Psoas muscle (tissue), 8 donors: ENCODE measurements around the gene ACTL8. TPM values are rescaled to one million over a fixed set of nuclear protein-coding genes. Genes with fewer than 3 reads are reported as not detected.

Source experiments
- ATAC-seq, 4 donors: fragments of 200-7000 bp; cut with Tn5 transposase; one replicate each; pipeline ENCODE4 v1.9.1; 2020; ENCODE audit warnings: moderate library complexity in 3 of 4, mild to moderate bottlenecking in 2 of 4
- DNase-seq, 2 donors: peaks; one replicate each; pipeline ENCODE4 v3.0.0-alpha.2; 2020
- H3K27ac ChIP-seq: fragments of 200-600 bp; one replicate; pipeline ENCODE4 v1.8.0; 2022
- H3K27me3 ChIP-seq, 3 donors: fragments of 200-600 bp in 1 of 3; one replicate each; pipeline versions ENCODE4 v1.6.1 to v1.8.0; 2013 to 2022; ENCODE audit warnings: low read length in 2 of 3, mild to moderate bottlenecking in 2 of 3, moderate library complexity in 1 of 3; ENCODE audit not compliant: insufficient read depth in 3 of 3
- H3K36me3 ChIP-seq, 2 donors: fragments of 200-600 bp in 1 of 2; one replicate each; pipeline versions ENCODE4 v1.6.1 to v1.8.0; 2013 to 2022; ENCODE audit warnings: low read depth in 1 of 2, mild to moderate bottlenecking in 1 of 2, moderate library complexity in 1 of 2; ENCODE audit not compliant: insufficient read depth in 1 of 2
- H3K4me1 ChIP-seq: fragments of 200-600 bp; one replicate; pipeline ENCODE4 v1.8.0; 2022
- H3K4me3 ChIP-seq: fragments of 200-600 bp; one replicate; pipeline ENCODE4 v1.8.0; 2022; ENCODE audit warnings: mild to moderate bottlenecking
- H3K9me3 ChIP-seq: fragments of 200-600 bp; one replicate; pipeline ENCODE4 v1.8.0; 2022
- WGBS, 3 donors: extraction: QIAGEN DNeasy Blood & Tissue Kit; methylation state at CpG; one replicate each; pipeline versions ENCODE4 v1.1.6 to v1.1.7; 2013; 5-methylcytosine and 5-hydroxymethylcytosine counted together
- intact Hi-C, 2 donors: fragments of 100-400 bp; cut with DNase I; formaldehyde crosslinking; loops; one replicate each; pipeline versions ENCODE4 v1.11.0 to v1.14.2; 2022
- polyA plus RNA-seq, 3 donors: library from polyadenylated mRNA; stranded (reverse); fragments of 200-250 nt; gene quantifications; one replicate each; pipeline ENCODE4 v1.2.3, GENCODE V29; 2013
- total RNA-seq, 4 donors: library from RNA; stranded (reverse); fragmentation: NEBNext Ultra II Directional in 2 of 4; extraction: Animal tissue kit (Norgen Biotek cat#: 25700) in 2 of 4; gene quantifications; one replicate each; pipeline versions ENCODE4 v1.2.1 to v1.2.4, GENCODE V29; 2021 to 2023
- TF ChIP-seq, protein P1 (sequence below): fragments of 200-600 bp; IDR thresholded peaks from one replicate; pipeline ENCODE4 v1.8.0; 2022; ENCODE audit warnings: antibody characterized with exemption
- donor health status: healthy with polysubstance abuse.
- donor health status: DM: no; HTN: no; CAD: no; lungs with moderate emphysema.
- donor health status: Bipolar disorder and iron deficiency.
- donor health status: healthy.
- donor health status: DM: yes; HTN: yes; CAD: no.
- donor health status: DM: no; HTN: no; CAD: no.
- donor health status: DM: no; HTN: no; CAD: no.
- donor health status: DM: yes; HTN: yes; CAD: no.

The ACTL8 gene
- total and polyA plus RNA-seq, 7 donors = not detected

DNA sequence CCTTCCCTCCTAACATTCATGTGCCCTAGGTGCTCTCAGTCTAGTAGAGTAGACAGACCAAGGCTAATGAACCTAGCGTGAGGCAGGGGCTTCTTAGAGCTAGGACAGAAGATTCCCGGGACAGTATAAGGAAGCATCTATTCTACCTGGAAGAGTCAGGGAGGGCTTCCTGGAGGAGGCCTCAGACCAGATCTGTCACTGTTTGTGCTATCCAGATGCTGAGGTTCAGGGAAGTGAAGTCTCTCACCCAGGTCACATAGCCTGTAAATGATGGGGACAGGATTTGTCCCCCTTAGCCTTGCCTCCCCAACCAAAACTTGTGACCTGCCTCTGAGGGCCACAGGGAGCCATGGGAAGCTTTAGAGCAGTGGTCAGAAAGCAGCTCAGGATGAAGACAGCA is 20.7 kb downstream of the ACTL8 start:
- Histone ChIP-seq H3K4me3 (no peak overlapping the region), H3K27ac (no peak overlapping the region), H3K4me1 (no peaks in the 10 kb centered on the region), H3K27me3 (peaks cover 0 to 15% (median 3%) of the 10 kb centered on the region in 3 donors), H3K36me3 (no peaks in the 10 kb centered on the region), H3K9me3 (no peaks in the 10 kb centered on the region)
- DNase-seq (no peak), ATAC-seq (no peak)
- TF ChIP-seq, protein P1, sequence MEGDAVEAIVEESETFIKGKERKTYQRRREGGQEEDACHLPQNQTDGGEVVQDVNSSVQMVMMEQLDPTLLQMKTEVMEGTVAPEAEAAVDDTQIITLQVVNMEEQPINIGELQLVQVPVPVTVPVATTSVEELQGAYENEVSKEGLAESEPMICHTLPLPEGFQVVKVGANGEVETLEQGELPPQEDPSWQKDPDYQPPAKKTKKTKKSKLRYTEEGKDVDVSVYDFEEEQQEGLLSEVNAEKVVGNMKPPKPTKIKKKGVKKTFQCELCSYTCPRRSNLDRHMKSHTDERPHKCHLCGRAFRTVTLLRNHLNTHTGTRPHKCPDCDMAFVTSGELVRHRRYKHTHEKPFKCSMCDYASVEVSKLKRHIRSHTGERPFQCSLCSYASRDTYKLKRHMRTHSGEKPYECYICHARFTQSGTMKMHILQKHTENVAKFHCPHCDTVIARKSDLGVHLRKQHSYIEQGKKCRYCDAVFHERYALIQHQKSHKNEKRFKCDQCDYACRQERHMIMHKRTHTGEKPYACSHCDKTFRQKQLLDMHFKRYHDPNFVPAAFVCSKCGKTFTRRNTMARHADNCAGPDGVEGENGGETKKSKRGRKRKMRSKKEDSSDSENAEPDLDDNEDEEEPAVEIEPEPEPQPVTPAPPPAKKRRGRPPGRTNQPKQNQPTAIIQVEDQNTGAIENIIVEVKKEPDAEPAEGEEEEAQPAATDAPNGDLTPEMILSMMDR = no peak
- intact Hi-C loops = no loop called here
- WGBS, 3 donors = 88 to 91% (median 89%) methylated on average over 2 of the region's 2 CpGs

DNA sequence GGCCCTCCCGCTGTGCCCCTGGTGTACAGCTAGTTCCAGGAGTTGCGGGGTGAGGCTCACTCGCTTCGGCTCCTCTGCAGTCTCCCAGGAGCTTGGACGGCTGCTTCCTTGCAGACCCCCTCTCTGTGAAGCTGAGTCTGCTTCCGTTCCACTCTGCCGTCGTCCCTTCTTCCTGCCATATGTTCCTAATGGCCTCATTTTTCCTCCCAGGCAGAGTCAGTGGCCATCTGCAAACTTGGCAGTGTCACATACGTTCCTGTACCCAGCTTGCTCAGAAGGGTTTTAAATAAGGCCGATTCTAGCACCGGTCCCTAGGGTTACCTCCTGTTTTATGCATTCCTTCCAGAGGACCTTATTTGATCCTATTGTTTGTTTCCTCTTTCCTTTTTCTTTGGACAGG is 21.3 kb downstream of the ACTL8 start:
- TF ChIP-seq, protein P1 = no peak
- Histone ChIP-seq H3K9me3 (no peaks in the 10 kb centered on the region), H3K4me3 (no peak overlapping the region), H3K27ac (no peak overlapping the region), H3K36me3 (no peaks in the 10 kb centered on the region), H3K4me1 (no peaks in the 10 kb centered on the region), H3K27me3 (peaks cover 0 to 15% (median 3%) of the 10 kb centered on the region in 3 donors)
- DNase-seq (no peak), ATAC-seq (no peak)
- intact Hi-C loops = no loop called here
- WGBS, 3 donors = 36 to 40% (median 37%) methylated on average over 11 of the region's 11 CpGs

DNA sequence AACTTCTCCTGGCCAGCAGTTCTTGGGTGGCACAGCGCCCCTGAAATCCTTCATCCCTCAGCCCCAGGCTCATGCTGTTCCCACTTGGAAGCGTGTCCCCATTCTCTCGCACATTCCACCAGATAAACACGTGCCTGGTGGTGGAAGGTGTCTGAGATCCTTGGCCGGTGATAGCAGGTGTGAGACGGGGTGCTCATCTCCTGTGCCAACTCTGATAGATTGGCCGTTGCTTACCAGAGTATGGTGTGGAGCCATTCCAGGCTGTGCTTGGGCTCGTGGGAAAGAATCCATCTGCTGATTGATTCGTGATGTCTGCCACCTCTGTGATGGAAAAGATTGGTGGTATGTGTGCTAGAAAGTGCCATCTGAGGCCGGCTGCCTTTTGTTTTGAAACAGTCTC is 22.2 kb downstream of the ACTL8 start:
- Histone ChIP-seq H3K27me3 (peaks cover 0 to 15% (median 3%) of the 10 kb centered on the region in 3 donors), H3K4me1 (no peaks in the 10 kb centered on the region), H3K27ac (no peak overlapping the region), H3K9me3 (no peaks in the 10 kb centered on the region), H3K4me3 (no peak overlapping the region), H3K36me3 (no peaks in the 10 kb centered on the region)
- ATAC-seq (no peak), DNase-seq (no peak)
- intact Hi-C loops = no loop called here
- WGBS, 3 donors = 47 to 54% (median 51%) methylated on average over 10 of the region's 10 CpGs
- TF ChIP-seq, protein P1 = no peak

DNA sequence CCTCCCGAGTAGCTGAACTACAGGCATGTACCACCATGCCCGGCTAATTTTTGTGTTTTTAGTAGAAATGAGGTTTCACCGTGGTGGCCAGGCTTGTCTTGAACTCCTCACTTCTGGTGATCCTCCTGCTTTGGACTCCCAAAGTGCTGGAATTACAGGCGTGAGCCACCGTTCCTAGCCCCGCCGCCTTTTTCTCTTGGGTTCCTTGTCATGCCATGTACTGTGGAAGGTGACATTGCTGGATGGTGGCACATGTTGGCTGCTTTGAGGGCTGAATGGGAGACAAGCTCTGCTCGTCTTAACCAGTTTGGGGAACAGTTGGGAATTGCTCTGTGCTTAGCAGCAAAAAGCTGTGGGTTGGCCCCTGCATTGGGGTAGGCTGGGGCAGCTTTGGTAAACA is 22.7 kb downstream of the ACTL8 start:
- H3K27me3 ChIP-seq = peaks cover 0 to 18% (median 3%) of the 10 kb centered on the region in 3 donors
- no peak for DNase-seq
- no peak for ATAC-seq
- TF ChIP-seq, protein P1 = no peak
- intact Hi-C loops = no loop called here
- no peaks in the 10 kb centered on the region for H3K9me3 ChIP-seq
- no peak overlapping the region for H3K27ac ChIP-seq
- H3K4me1 ChIP-seq = no peaks in the 10 kb centered on the region
- 81 to 82% (median 81%) methylated on average over 8 of the region's 8 CpGs for WGBS, 3 donors
- no peak overlapping the region for H3K4me3 ChIP-seq
- H3K36me3 ChIP-seq = no peaks in the 10 kb centered on the region

DNA sequence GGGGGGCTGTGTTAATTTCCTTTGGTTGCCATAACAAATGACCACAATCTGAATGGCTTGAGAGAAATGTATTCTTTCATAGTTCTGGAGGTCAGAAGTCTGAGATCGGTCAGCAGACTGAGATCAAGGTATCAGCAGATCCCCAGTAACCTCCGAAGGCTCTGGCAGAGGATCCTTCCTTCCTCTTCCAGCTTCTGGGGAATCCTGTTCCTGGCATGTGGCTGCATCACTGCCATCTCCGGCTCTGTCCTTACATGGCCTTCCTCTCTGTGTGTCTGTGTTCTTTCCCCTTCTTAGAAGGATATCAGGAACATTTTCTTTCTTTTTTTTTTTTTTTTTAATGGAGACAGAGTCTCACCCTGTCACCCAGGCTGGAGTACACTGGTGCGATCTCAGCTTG is 25.8 kb downstream of the ACTL8 start:
- TF ChIP-seq, protein P1 = no peak
- Histone ChIP-seq H3K27me3 (peaks cover 0 to 17% (median 5%) of the 10 kb centered on the region in 3 donors), H3K9me3 (no peaks in the 10 kb centered on the region), H3K27ac (no peak overlapping the region), H3K4me1 (no peaks in the 10 kb centered on the region), H3K36me3 (no peaks in the 10 kb centered on the region), H3K4me3 (no peak overlapping the region)
- DNase-seq = no peak
- WGBS, 3 donors = 34 to 51% (median 45%) methylated on average over 4 of the region's 4 CpGs
- ATAC-seq = no peak
- intact Hi-C loops = no loop called here
